Activated naive CD4-positive, alpha-beta T cell treated with anti-CD3 and anti-CD28 coated beads, Interleukin-2, amount 50 U/mL, for 72 hours (primary cell): ENCODE results near the gene SLC2A13. TPM values are rescaled to one million over a fixed set of nuclear protein-coding genes. Genes with fewer than 3 reads are reported as not detected.
"Not testable (repeated sequence)": the region's sequence is repeated elsewhere in the genome, so short reads cannot be mapped to it uniquely, and the experiment has no call there.

Experiments
- ATAC-seq, 2 donors: fragments of 150-1000 bp; cut with Tn5 transposase; 2 replicates each; pipeline ENCODE4 v1.10.0; 2021; ENCODE audit warnings: mild to moderate bottlenecking in 2 of 2, moderate library complexity in 2 of 2
- DNase-seq, 2 donors: peaks; one replicate each; pipeline ENCODE4 v3.0.0; 2021 to 2022; ENCODE audit warnings: low spot score in 2 of 2
- H3K27ac Mint-ChIP-seq, 2 donors: one replicate each; pipeline ENCODE4 v1.8.0; 2022; ENCODE audit warnings: mild to moderate bottlenecking in 2 of 2, mixed read lengths in 2 of 2
- H3K36me3 Mint-ChIP-seq, 2 donors: one replicate each; pipeline ENCODE4 v1.8.0; 2022; ENCODE audit warnings: mixed read lengths in 2 of 2
- H3K9me3 Mint-ChIP-seq, 2 donors: one replicate each; pipeline ENCODE4 v1.8.0; 2022; ENCODE audit warnings: mixed read lengths in 2 of 2
- total RNA-seq, 2 donors: library from RNA; stranded (reverse); gene quantifications; one replicate each; pipeline ENCODE4 v1.2.3, GENCODE V29; 2022

SLC2A13 gene
- total RNA-seq, 2 donors from 2014 or later: 2.4 to 5.0 TPM

- Mint-ChIP-seq H3K27ac (no peak overlapping the region), H3K36me3 (no peaks in the 10 kb centered on the region), H3K9me3 (no peaks in the 10 kb centered on the region)
- ATAC-seq (no peak), DNase-seq (no peak)
Observed at GRCh38 chr12:39803151-39803550, 302.7 kb downstream of the SLC2A13 start.

- DNase-seq (no peak), ATAC-seq (no peak)
- Mint-ChIP-seq H3K9me3 (no peaks in the 10 kb centered on the region), H3K36me3 (no peaks in the 10 kb centered on the region), H3K27ac (no peak overlapping the region)
Observed at GRCh38 chr12:39798977-39799376, 306.9 kb downstream of the SLC2A13 start.

DNA sequence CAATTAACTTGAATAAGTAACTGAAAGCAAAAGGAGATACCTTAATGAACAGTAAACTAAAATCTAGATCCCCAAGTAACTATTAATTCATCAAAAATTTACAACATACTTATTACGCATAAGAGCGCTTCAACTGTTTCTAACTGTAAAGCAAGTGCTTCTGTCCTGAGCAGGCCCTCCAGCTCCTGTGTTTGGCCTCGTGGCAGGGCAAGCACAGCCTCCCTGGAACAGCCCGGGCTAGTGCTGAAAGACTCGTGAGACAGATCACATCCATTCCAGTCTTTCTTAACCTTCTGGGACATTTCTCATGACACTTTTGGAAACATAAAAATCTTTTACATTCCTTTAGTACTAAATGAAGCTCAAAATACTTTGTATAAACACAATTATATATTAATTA is 307.5 kb downstream of the SLC2A13 start:
- DNase-seq (no peak), ATAC-seq (no peak)
- Mint-ChIP-seq H3K36me3 (no peaks in the 10 kb centered on the region), H3K27ac (no peak overlapping the region), H3K9me3 (no peaks in the 10 kb centered on the region)

GRCh38 chr12:39795481-39795880 is 310.4 kb downstream of the SLC2A13 start:
- H3K36me3 Mint-ChIP-seq: no peaks in the 10 kb centered on the region
- no peak overlapping the region for H3K27ac Mint-ChIP-seq
- no peak for DNase-seq
- ATAC-seq: no peak
- H3K9me3 Mint-ChIP-seq: no peaks in the 10 kb centered on the region

GRCh38 chr12:39792938-39793337 is 312.9 kb downstream of the SLC2A13 start:
- ATAC-seq: no peak
- Mint-ChIP-seq H3K36me3 (no peaks in the 10 kb centered on the region), H3K9me3 (no peaks in the 10 kb centered on the region), H3K27ac (no peak overlapping the region)
- DNase-seq: no peak

- no peaks in the 10 kb centered on the region for H3K36me3 Mint-ChIP-seq
- no peak for DNase-seq
- H3K27ac Mint-ChIP-seq: no peak overlapping the region
- ATAC-seq: no peak
- H3K9me3 Mint-ChIP-seq: no peaks in the 10 kb centered on the region
Observed at GRCh38 chr12:39788239-39788638, 317.6 kb downstream of the SLC2A13 start.

DNA sequence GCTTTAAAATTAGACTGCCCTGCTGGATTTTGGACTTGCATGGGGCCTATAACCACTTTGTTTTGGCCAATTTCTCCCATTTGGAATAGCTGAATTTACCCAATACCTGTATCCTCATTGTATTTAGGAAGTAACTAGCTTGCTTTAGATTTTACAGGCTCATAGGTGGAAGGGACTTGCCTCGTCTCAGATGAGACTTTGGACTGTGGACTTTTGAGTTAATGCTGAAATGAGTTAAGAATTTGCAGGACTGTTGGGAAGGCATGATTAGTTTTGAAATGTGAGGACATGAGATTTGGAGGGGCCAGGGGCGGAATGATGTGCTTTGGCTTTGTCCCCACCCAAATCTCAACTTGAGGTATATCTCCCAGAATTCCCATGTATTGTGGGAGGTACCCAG is 320.1 kb downstream of the SLC2A13 start:
- H3K36me3 Mint-ChIP-seq, H3K9me3 Mint-ChIP-seq, DNase-seq, H3K27ac Mint-ChIP-seq, ATAC-seq: not testable (repeated sequence)

GRCh38 chr12:39782026-39782545 is 323.8 kb downstream of the SLC2A13 start:
- H3K36me3 Mint-ChIP-seq: no peaks in the 10 kb centered on the region
- no peaks in the 10 kb centered on the region for H3K9me3 Mint-ChIP-seq
- no peak overlapping the region for H3K27ac Mint-ChIP-seq
- DNase-seq (no peak), ATAC-seq (no peak)

- DNase-seq: no peak
- no peak for ATAC-seq
- Mint-ChIP-seq H3K36me3 (no peaks in the 10 kb centered on the region), H3K9me3 (no peaks in the 10 kb centered on the region), H3K27ac (no peak overlapping the region)
Observed at GRCh38 chr12:39780913-39781446, 324.9 kb downstream of the SLC2A13 start.

- DNase-seq (no peak), ATAC-seq (no peak)
- H3K9me3 Mint-ChIP-seq: no peaks in the 10 kb centered on the region
Observed at GRCh38 chr12:39780411-39780912, 325.4 kb downstream of the SLC2A13 start.

DNA sequence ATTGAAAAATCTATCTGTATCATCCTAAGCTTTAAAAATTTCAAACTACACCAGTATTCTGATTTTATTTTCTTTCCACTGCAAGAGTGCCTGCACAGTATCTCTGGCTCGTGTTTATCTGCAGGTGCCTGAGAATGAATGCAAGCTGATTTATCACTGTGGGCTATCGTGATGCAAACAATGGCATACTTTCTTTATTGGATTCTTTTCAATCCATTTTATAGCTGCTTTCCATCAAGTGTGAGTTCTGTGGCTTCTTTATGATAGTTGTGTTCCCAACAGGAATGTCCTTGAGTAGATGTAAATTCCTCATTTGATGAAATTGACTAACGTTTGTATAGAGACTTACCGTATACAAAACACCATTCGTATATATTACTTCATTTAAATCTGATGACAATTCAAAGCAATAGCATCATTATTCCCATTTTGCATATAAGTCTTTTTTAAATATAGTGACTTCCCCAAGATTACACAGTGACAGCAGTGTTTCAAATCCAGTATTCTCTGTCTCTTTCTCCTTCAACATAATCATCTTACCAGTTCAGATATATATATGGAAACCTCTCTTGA is 326.0 kb downstream of the SLC2A13 start:
- Mint-ChIP-seq H3K9me3 (no peaks in the 10 kb centered on the region), H3K27ac (no peak overlapping the region), H3K36me3 (no peaks in the 10 kb centered on the region)
- DNase-seq: no peak
- ATAC-seq: no peak

More at GRCh38 chr12:39780411-39780912, 325.4 kb downstream of the SLC2A13 start:
- Mint-ChIP-seq H3K27ac (no peak overlapping the region), H3K36me3 (no peaks in the 10 kb centered on the region)

- Mint-ChIP-seq H3K27ac (no peak overlapping the region), H3K36me3 (no peaks in the 10 kb centered on the region), H3K9me3 (no peaks in the 10 kb centered on the region)
- DNase-seq (no peak), ATAC-seq (no peak)
Observed at GRCh38 chr12:39777465-39777864, 328.4 kb downstream of the SLC2A13 start.

GRCh38 chr12:39773266-39773665 is 332.6 kb downstream of the SLC2A13 start:
- Mint-ChIP-seq H3K36me3 (no peaks in the 10 kb centered on the region), H3K27ac (no peak overlapping the region), H3K9me3 (no peaks in the 10 kb centered on the region)
- no peak for DNase-seq
- ATAC-seq: no peak

- Mint-ChIP-seq H3K27ac (no peak overlapping the region), H3K9me3 (no peaks in the 10 kb centered on the region), H3K36me3 (no peaks in the 10 kb centered on the region)
- ATAC-seq (no peak), DNase-seq (no peak)
Observed at GRCh38 chr12:39772821-39773259, 333.0 kb downstream of the SLC2A13 start.

DNA sequence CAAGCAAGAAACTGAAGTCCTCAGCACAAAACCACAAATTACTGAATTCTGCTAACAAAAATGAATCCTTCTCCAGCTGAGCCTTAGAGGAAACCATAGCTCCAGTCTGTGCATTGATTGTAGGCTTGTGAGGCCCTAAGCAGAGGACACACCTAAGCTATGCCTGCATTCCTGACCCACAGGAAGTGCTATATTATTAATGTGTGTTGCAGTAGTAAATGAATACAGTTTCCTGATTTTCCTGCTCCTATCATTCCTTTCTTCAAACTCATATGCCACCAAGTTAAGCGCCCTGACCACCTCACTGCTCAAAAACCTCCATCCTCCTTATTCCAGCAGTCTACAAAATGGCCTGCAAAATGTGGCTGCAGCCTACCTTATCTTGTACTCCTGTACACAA is 334.4 kb downstream of the SLC2A13 start:
- Mint-ChIP-seq H3K9me3 (no peaks in the 10 kb centered on the region), H3K27ac (no peak overlapping the region), H3K36me3 (no peaks in the 10 kb centered on the region)
- ATAC-seq: no peak
- DNase-seq: no peak

GRCh38 chr12:39764944-39765560 is 340.8 kb downstream of the SLC2A13 start:
- Mint-ChIP-seq H3K27ac (no peak overlapping the region), H3K9me3 (no peaks in the 10 kb centered on the region), H3K36me3 (no peaks in the 10 kb centered on the region)
- ATAC-seq (peak in 1 of 2 donors; percentile 61), DNase-seq (no peak)

DNA sequence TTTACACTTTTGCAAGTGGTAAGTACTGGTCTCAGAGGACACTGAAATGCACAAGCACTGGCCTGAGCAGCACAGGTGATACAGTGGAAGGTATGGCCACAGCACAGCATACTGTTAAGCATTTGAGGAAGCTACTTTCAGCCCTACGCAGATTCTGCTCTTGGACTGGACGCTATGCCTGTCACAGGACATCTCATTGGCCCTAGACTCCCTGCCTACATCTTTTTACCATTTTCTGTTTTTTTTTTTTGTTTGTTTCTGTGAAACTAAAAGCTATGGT is 342.1 kb downstream of the SLC2A13 start:
- H3K36me3 Mint-ChIP-seq: no peaks in the 10 kb centered on the region
- no peaks in the 10 kb centered on the region for H3K9me3 Mint-ChIP-seq
- ATAC-seq: no peak
- DNase-seq: no peak
- H3K27ac Mint-ChIP-seq: no peak overlapping the region
